Choroid plexus epithelial cell (primary cell): ENCODE measurements around the gene KLHDC10.
"Not testable (repeated sequence)": the region's sequence is repeated elsewhere in the genome, so short reads cannot be mapped to it uniquely, and the experiment has no call there.

Experiments
- DNase-seq: peaks from one replicate; pipeline ENCODE4 v3.0.0-alpha.2; 2010; ENCODE audit warnings: low read depth
- H3K4me3 ChIP-seq: 2 replicates; pipeline ENCODE4 v1.5.1; 2011; ENCODE audit warnings: low read depth, mild to moderate bottlenecking, control low read depth, low read length, moderate library complexity
- CTCF ChIP-seq: conservative IDR thresholded peaks from 2 replicates; pipeline ENCODE4 v1.5.1; 2011; ENCODE audit warnings: low read depth, mild to moderate bottlenecking, control low read depth, inconsistent platforms, low read length, moderate library complexity

KLHDC10 gene

GRCh38 chr7:130112662-130113425 is 42.5 kb downstream of the KLHDC10 start:
- no peak overlapping the region for H3K4me3 ChIP-seq
- no peak for TF ChIP-seq CTCF
- DNase-seq: no peak

- not testable (repeated sequence) for H3K4me3 ChIP-seq, DNase-seq
Observed at GRCh38 chr7:130113426-130113805, 43.1 kb downstream of the KLHDC10 start.

GRCh38 chr7:130113887-130114286 is 43.6 kb downstream of the KLHDC10 start:
- no peak for TF ChIP-seq CTCF
- no peak for DNase-seq
- no peak overlapping the region for H3K4me3 ChIP-seq

GRCh38 chr7:130114374-130114773 is 44.0 kb downstream of the KLHDC10 start:
- H3K4me3 ChIP-seq: no peak overlapping the region
- TF ChIP-seq CTCF: no peak
- DNase-seq: no peak

GRCh38 chr7:130114776-130115175 is 44.4 kb downstream of the KLHDC10 start:
- no peak overlapping the region for H3K4me3 ChIP-seq
- no peak for DNase-seq
- no peak for TF ChIP-seq CTCF

- TF ChIP-seq CTCF: no peak
Observed at GRCh38 chr7:130118294-130118693, 48.0 kb downstream of the KLHDC10 start.

GRCh38 chr7:130118801-130119200 is 48.5 kb downstream of the KLHDC10 start:
- no peak for TF ChIP-seq CTCF
- H3K4me3 ChIP-seq: no peak overlapping the region
- no peak for DNase-seq

More at GRCh38 chr7:130118294-130118693, 48.0 kb downstream of the KLHDC10 start:
- DNase-seq: no peak
- no peak overlapping the region for H3K4me3 ChIP-seq
